Hepatocyte (in vitro differentiated cells): ENCODE measurements around the gene PDE11A. TPM values are rescaled to one million over a fixed set of nuclear protein-coding genes. Genes with fewer than 3 reads are reported as not detected.

Experiments
- DNase-seq: peaks from one replicate; pipeline ENCODE4 v3.0.0-alpha.2; 2016; ENCODE audit warnings: low spot score
- H2AFZ ChIP-seq: fragments of 200-600 bp; sonication (generic); 2 replicates; pipeline ENCODE4 v1.6.0; 2016; ENCODE audit warnings: antibody characterized with exemption, mild to moderate bottlenecking
- H3K27ac ChIP-seq: fragments of 200-600 bp; sonication (generic); 2 replicates; pipeline ENCODE4 v1.5.1; 2016; ENCODE audit warnings: mild to moderate bottlenecking
- H3K27me3 ChIP-seq: fragments of 200-600 bp; sonication (generic); 2 replicates; pipeline ENCODE4 v1.6.1; 2016
- H3K36me3 ChIP-seq: fragments of 200-600 bp; sonication (generic); replicated peaks from 2 replicates; pipeline ENCODE4 v1.5.1; 2016; ENCODE audit warnings: low read depth; ENCODE audit not compliant: insufficient read depth
- H3K4me1 ChIP-seq: fragments of 200-600 bp; sonication (generic); 2 replicates; pipeline ENCODE4 v1.5.1; 2016; ENCODE audit warnings: mild to moderate bottlenecking, moderate library complexity; ENCODE audit not compliant: insufficient read depth
- H3K4me2 ChIP-seq: fragments of 200-600 bp; sonication (generic); 2 replicates; pipeline ENCODE4 v1.6.0; 2016
- H3K4me3 ChIP-seq: fragments of 200-600 bp; sonication (generic); 2 replicates; pipeline ENCODE4 v1.5.1; 2016; ENCODE audit warnings: mild to moderate bottlenecking
- H3K79me2 ChIP-seq: fragments of 200-600 bp; sonication (generic); 2 replicates; pipeline ENCODE4 v1.6.0; 2017; ENCODE audit warnings: mild to moderate bottlenecking
- H3K9me2 ChIP-seq: fragments of 200-600 bp; sonication (generic); replicated peaks from 2 replicates; pipeline ENCODE4 v1.6.0; 2017; ENCODE audit warnings: mild to moderate bottlenecking; ENCODE audit not compliant: insufficient read depth
- H3K9me3 ChIP-seq: fragments of 200-600 bp; sonication (generic); 2 replicates; pipeline ENCODE4 v1.5.1; 2016; ENCODE audit warnings: low read depth, mild to moderate bottlenecking
- H4K20me1 ChIP-seq: fragments of 200-600 bp; sonication (generic); 2 replicates; pipeline ENCODE4 v1.6.0; 2016; ENCODE audit warnings: mild to moderate bottlenecking; ENCODE audit not compliant: insufficient read depth, poor library complexity, severe bottlenecking
- EZH2 ChIP-seq: fragments of 200-600 bp; sonication (generic); IDR thresholded peaks from 2 replicates; pipeline ENCODE4 v1.6.1; 2016; ENCODE audit warnings: antibody characterized with exemption, mild to moderate bottlenecking, borderline replicate concordance
- EZH2phosphoT487 ChIP-seq: fragments of 200-600 bp; sonication (generic); IDR thresholded peaks from one replicate; pipeline ENCODE4 v1.6.1; 2018; ENCODE audit warnings: antibody characterized with exemption, mild to moderate bottlenecking, low read depth, moderate library complexity; ENCODE audit not compliant: unreplicated experiment, severe bottlenecking
- WGBS: methylation state at CpG from one replicate; pipeline ENCODE4 v1.1.6; 2016; ENCODE audit warnings: low lambda C conversion rate; ENCODE audit errors: missing lambda C conversion rate; 5-methylcytosine and 5-hydroxymethylcytosine counted together
- polyA plus RNA-seq: library from polyadenylated mRNA; unstranded; fragments of >200 nt; fragmentation: Nextera tagmentation; extraction: Ambion mirVana; gene quantifications from 2 replicates; pipeline ENCODE4 v1.2.1, GENCODE V29; 2016
- total RNA-seq: library from RNA; depleted of rRNA; stranded (reverse); fragments of >200 nt; gene quantifications from 2 replicates; pipeline ENCODE4 v1.2.3, GENCODE V29; 2014
- TF ChIP-seq, protein P1 (sequence below): fragments of 200-600 bp; sonication (generic); IDR thresholded peaks from 2 replicates; pipeline ENCODE4 v1.5.1; 2016; ENCODE audit warnings: antibody characterized with exemption, mild to moderate bottlenecking; ENCODE audit not compliant: poor library complexity

Gene PDE11A
- total and polyA plus RNA-seq, 2 experiments from 2014 or later: 0.71 to 1.9 TPM

DNA sequence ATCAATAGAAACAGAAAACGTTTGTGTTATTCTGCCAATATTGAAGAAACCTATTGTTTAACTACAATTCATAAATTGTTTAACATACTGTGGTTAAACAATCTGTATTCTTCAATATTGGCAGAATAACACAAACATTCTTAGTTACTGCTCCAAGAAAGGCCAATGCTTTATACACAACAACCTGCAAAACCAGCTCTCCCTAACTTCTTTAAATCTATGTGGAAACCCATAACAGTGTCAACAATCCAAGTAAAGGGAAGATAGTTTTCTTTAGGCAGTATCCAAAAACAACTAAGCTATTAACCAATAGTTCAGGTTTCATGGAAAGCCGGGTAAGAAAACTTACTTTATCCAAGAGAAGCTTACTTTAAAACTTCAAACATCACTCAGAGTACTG, 33.5 kb upstream of the PDE11A start:
- no peak for DNase-seq
- WGBS: 49% methylated on average over 2 of the region's 2 CpGs

DNA sequence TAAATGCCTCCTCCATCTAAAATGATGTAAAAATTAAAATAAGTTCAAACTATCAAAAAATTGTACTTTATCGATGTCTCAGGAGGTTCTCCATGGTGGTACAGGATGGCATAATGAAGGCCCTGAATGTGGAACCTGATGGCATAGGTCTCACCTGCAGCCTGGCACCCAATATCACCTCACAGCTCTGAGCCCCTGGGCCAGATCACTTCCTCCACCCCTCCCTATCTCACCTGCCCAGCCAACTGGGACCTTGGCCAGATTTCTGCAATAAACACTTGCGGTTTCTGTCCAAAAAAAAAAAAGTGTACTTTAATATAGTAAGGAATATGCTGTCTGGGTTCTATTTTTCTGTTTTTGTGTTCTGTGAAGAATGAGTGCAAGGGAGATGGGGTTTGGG, 33.0 kb upstream of the PDE11A start:
- H3K27ac ChIP-seq: no peak overlapping the region
- WGBS: 85% methylated on average over 2 of the region's 2 CpGs
- H3K27me3 ChIP-seq: no peaks in the 10 kb centered on the region
- H3K36me3 ChIP-seq: no peaks in the 10 kb centered on the region
- DNase-seq: no peak
- no peak overlapping the region for H3K4me2 ChIP-seq
- TF ChIP-seq, protein P1, sequence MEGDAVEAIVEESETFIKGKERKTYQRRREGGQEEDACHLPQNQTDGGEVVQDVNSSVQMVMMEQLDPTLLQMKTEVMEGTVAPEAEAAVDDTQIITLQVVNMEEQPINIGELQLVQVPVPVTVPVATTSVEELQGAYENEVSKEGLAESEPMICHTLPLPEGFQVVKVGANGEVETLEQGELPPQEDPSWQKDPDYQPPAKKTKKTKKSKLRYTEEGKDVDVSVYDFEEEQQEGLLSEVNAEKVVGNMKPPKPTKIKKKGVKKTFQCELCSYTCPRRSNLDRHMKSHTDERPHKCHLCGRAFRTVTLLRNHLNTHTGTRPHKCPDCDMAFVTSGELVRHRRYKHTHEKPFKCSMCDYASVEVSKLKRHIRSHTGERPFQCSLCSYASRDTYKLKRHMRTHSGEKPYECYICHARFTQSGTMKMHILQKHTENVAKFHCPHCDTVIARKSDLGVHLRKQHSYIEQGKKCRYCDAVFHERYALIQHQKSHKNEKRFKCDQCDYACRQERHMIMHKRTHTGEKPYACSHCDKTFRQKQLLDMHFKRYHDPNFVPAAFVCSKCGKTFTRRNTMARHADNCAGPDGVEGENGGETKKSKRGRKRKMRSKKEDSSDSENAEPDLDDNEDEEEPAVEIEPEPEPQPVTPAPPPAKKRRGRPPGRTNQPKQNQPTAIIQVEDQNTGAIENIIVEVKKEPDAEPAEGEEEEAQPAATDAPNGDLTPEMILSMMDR: no peak
- TF ChIP-seq EZH2phosphoT487: no peak
- TF ChIP-seq EZH2: no peak
- no peaks in the 10 kb centered on the region for H3K79me2 ChIP-seq
- H4K20me1 ChIP-seq: no peaks in the 10 kb centered on the region
- no peaks in the 10 kb centered on the region for H3K9me3 ChIP-seq
- no peaks in the 10 kb centered on the region for H3K4me1 ChIP-seq
- no peak overlapping the region for H3K4me3 ChIP-seq
- H2AFZ ChIP-seq: no peak overlapping the region
- no peaks in the 10 kb centered on the region for H3K9me2 ChIP-seq

More for the DNA sequence above, 33.5 kb upstream of the PDE11A start:
- Histone ChIP-seq H3K27me3 (no peaks in the 10 kb centered on the region), H3K4me1 (no peaks in the 10 kb centered on the region), H3K27ac (no peak overlapping the region), H3K4me3 (no peak overlapping the region), H3K4me2 (no peak overlapping the region), H3K9me3 (no peaks in the 10 kb centered on the region), H3K79me2 (no peaks in the 10 kb centered on the region), H2AFZ (no peak overlapping the region), H4K20me1 (no peaks in the 10 kb centered on the region), H3K36me3 (no peaks in the 10 kb centered on the region), H3K9me2 (no peaks in the 10 kb centered on the region)
- TF ChIP-seq, protein P1: no peak
- TF ChIP-seq EZH2phosphoT487 (no peak), EZH2 (no peak)

- H4K20me1 ChIP-seq: no peaks in the 10 kb centered on the region
- H3K27ac ChIP-seq: no peak overlapping the region
- H3K4me1 ChIP-seq: no peaks in the 10 kb centered on the region
- no peak overlapping the region for H3K4me2 ChIP-seq
- no peaks in the 10 kb centered on the region for H3K36me3 ChIP-seq
- H3K9me2 ChIP-seq: no peaks in the 10 kb centered on the region
- TF ChIP-seq, protein P1: no peak
- TF ChIP-seq EZH2 (no peak), EZH2phosphoT487 (no peak)
- whole genome bisulfite sequencing: 98% methylated on average over 3 of the region's 3 CpGs
- no peaks in the 10 kb centered on the region for H3K79me2 ChIP-seq
- no peaks in the 10 kb centered on the region for H3K27me3 ChIP-seq
- no peak for DNase-seq
- no peak overlapping the region for H2AFZ ChIP-seq
- no peak overlapping the region for H3K4me3 ChIP-seq
- no peaks in the 10 kb centered on the region for H3K9me3 ChIP-seq
These were observed 28.9 kb upstream of the PDE11A start for GRCh38 chr2:178101321-178102079.
